ENCODE data around the gene RAPH1.

DNA sequence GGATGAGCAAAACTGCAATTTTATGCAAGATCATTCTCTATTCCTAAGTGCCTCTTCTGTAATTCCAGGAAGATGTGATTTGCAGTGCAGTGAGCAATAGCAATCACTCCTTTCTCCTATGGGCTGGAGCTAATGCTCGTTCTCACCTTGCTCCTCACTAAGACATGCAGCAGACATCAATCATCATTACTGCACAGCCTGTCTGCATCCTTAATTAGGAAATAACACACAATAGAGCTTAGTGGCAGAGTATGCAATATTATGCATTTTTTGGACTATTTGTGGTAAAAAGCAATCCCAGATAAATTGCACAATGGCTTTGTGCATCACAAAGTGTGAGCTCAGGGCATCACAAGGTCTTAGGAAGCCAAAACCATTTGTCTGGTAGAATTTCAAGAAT lies 32.6 kb upstream of the RAPH1 start:
- TF ChIP-seq EP300 (IDR thresholded peaks at IDR 0.05): no peak
- TF ChIP-seq, protein P1, sequence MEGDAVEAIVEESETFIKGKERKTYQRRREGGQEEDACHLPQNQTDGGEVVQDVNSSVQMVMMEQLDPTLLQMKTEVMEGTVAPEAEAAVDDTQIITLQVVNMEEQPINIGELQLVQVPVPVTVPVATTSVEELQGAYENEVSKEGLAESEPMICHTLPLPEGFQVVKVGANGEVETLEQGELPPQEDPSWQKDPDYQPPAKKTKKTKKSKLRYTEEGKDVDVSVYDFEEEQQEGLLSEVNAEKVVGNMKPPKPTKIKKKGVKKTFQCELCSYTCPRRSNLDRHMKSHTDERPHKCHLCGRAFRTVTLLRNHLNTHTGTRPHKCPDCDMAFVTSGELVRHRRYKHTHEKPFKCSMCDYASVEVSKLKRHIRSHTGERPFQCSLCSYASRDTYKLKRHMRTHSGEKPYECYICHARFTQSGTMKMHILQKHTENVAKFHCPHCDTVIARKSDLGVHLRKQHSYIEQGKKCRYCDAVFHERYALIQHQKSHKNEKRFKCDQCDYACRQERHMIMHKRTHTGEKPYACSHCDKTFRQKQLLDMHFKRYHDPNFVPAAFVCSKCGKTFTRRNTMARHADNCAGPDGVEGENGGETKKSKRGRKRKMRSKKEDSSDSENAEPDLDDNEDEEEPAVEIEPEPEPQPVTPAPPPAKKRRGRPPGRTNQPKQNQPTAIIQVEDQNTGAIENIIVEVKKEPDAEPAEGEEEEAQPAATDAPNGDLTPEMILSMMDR (IDR thresholded peaks at IDR 0.05): no peak

Data from gastroesophageal sphincter (tissue), 3 donors.